Thymus (tissue), 11 donors: Measurements from ENCODE around the gene RBM5. TPM values are rescaled to one million over a fixed set of nuclear protein-coding genes. Genes with fewer than 3 reads are reported as not detected.

Experiments
- DNase-seq, 9 donors: peaks; one replicate each; pipeline ENCODE4 v3.0.0-alpha.2; 2013; ENCODE audit warnings: low spot score in 9 of 9, low read depth in 6 of 9, missing footprints in 1 of 9
- H3K27ac ChIP-seq, 2 donors: one replicate each; pipeline ENCODE4 v1.5.1; 2013; ENCODE audit warnings: control low read depth in 1 of 2, low read depth in 1 of 2, low read length in 1 of 2, mild to moderate bottlenecking in 1 of 2, moderate library complexity in 1 of 2
- H3K27me3 ChIP-seq, 2 donors: one replicate each; pipeline ENCODE4 v1.5.1; 2013; ENCODE audit warnings: low read length in 1 of 2; ENCODE audit not compliant: control insufficient read depth in 2 of 2, insufficient read depth in 1 of 2
- H3K36me3 ChIP-seq, 2 donors: one replicate each; pipeline ENCODE4 v1.5.1; 2013; ENCODE audit warnings: low read length in 1 of 2, mild to moderate bottlenecking in 1 of 2, moderate library complexity in 1 of 2; ENCODE audit not compliant: control insufficient read depth in 2 of 2, insufficient read depth in 2 of 2
- H3K4me1 ChIP-seq, 2 donors: one replicate each; pipeline ENCODE4 v1.5.1; 2013; ENCODE audit warnings: low read length in 2 of 2; ENCODE audit not compliant: control insufficient read depth in 2 of 2, insufficient read depth in 2 of 2
- H3K4me3 ChIP-seq, 2 donors: one replicate each; pipeline ENCODE4 v1.5.1; 2013; ENCODE audit warnings: low read length in 2 of 2, control low read depth in 1 of 2, mild to moderate bottlenecking in 1 of 2
- H3K9me3 ChIP-seq, 2 donors: one replicate each; pipeline ENCODE4 v1.5.1; 2013; ENCODE audit warnings: low read length in 1 of 2, mild to moderate bottlenecking in 1 of 2; ENCODE audit not compliant: control insufficient read depth in 2 of 2, insufficient read depth in 1 of 2
- WGBS: extraction: QIAGEN DNeasy Blood & Tissue Kit; methylation state at CpG from one replicate; pipeline ENCODE4 v1.1.7; 2013; 5-methylcytosine and 5-hydroxymethylcytosine counted together
- polyA plus RNA-seq: library from polyadenylated mRNA; stranded (reverse); fragments of 200-250 nt; gene quantifications from one replicate; pipeline ENCODE4 v1.2.3, GENCODE V29; 2013
- total RNA-seq: library from RNA; stranded (reverse); fragments of 120-200 nt; gene quantifications from one replicate; pipeline ENCODE4 v1.2.4, GENCODE V29; 2013
- donor health status: healthy.

Gene RBM5
- total and polyA plus RNA-seq, 2 donors = 142 to 219 TPM

GRCh38 chr3:50117120-50117519 is 28.4 kb downstream of the RBM5 start:
- no peak for DNase-seq

GRCh38 chr3:50118237-50118636 is 29.5 kb downstream of the RBM5 start:
- Histone ChIP-seq H3K36me3 (peaks cover 86 to 94% of the 10 kb centered on the region in 2 donors), H3K4me1 (peaks cover 0 to 2% of the 10 kb centered on the region in 2 donors), H3K27ac (no peak overlapping the region), H3K4me3 (no peak overlapping the region), H3K9me3 (no peaks in the 10 kb centered on the region), H3K27me3 (no peaks in the 10 kb centered on the region)
- no peak for DNase-seq
- WGBS = 97% methylated on average over 10 of the region's 10 CpGs

More at GRCh38 chr3:50117120-50117519, 28.4 kb downstream of the RBM5 start:
- Histone ChIP-seq H3K9me3 (no peaks in the 10 kb centered on the region), H3K4me3 (no peak overlapping the region), H3K36me3 (peaks cover 86 to 100% of the 10 kb centered on the region in 2 donors), H3K27ac (no peak overlapping the region), H3K4me1 (peaks cover 0 to 2% of the 10 kb centered on the region in 2 donors), H3K27me3 (no peaks in the 10 kb centered on the region)
- 97% methylated on average over 8 of the region's 8 CpGs for WGBS

- no peak for DNase-seq
- H3K9me3 ChIP-seq = no peaks in the 10 kb centered on the region
Observed at GRCh38 chr3:50119786-50120185, 31.1 kb downstream of the RBM5 start.

GRCh38 chr3:50120364-50121071 is 31.8 kb downstream of the RBM5 start:
- no peak overlapping the region for H3K27ac ChIP-seq
- WGBS = 96% methylated on average over 10 of the region's 10 CpGs
- no peaks in the 10 kb centered on the region for H3K9me3 ChIP-seq
- no peak overlapping the region for H3K4me3 ChIP-seq
- DNase-seq = no peak
- H3K36me3 ChIP-seq = peaks cover 66 to 71% of the 10 kb centered on the region in 2 donors
- H3K27me3 ChIP-seq = no peaks in the 10 kb centered on the region
- H3K4me1 ChIP-seq = peaks cover 0 to 5% of the 10 kb centered on the region in 2 donors

More at GRCh38 chr3:50119786-50120185, 31.1 kb downstream of the RBM5 start:
- Histone ChIP-seq H3K27me3 (no peaks in the 10 kb centered on the region), H3K27ac (no peak overlapping the region), H3K4me1 (peaks cover 0 to 5% of the 10 kb centered on the region in 2 donors), H3K4me3 (no peak overlapping the region), H3K36me3 (peaks cover 74 to 78% of the 10 kb centered on the region in 2 donors)
- 96% methylated on average over 3 of the region's 3 CpGs for WGBS

- H3K4me1 ChIP-seq = peaks cover 0 to 9% of the 10 kb centered on the region in 2 donors
Observed at GRCh38 chr3:50121072-50122032, 32.6 kb downstream of the RBM5 start.

GRCh38 chr3:50122071-50122470 is 33.4 kb downstream of the RBM5 start:
- peaks cover 51 to 55% of the 10 kb centered on the region in 2 donors for H3K36me3 ChIP-seq
- H3K27ac ChIP-seq = no peak overlapping the region
- no peak overlapping the region for H3K4me3 ChIP-seq
- WGBS = 95% methylated on average over 2 of the region's 2 CpGs
- no peak for DNase-seq
- no peaks in the 10 kb centered on the region for H3K9me3 ChIP-seq
- H3K4me1 ChIP-seq = peaks cover 0 to 9% of the 10 kb centered on the region in 2 donors
- no peaks in the 10 kb centered on the region for H3K27me3 ChIP-seq

More at GRCh38 chr3:50121072-50122032, 32.6 kb downstream of the RBM5 start:
- DNase-seq = peak; percentile 30 to 84 (median 68)
- Histone ChIP-seq H3K9me3 (no peaks in the 10 kb centered on the region), H3K36me3 (peaks cover 58 to 63% of the 10 kb centered on the region in 2 donors), H3K27me3 (no peaks in the 10 kb centered on the region), H3K4me3 (no peak overlapping the region), H3K27ac (no peak overlapping the region)
- 53% methylated on average over 13 of the region's 13 CpGs for WGBS

- no peak overlapping the region for H3K27ac ChIP-seq
- H3K9me3 ChIP-seq = no peaks in the 10 kb centered on the region
- H3K27me3 ChIP-seq = no peaks in the 10 kb centered on the region
- 94% methylated on average over 14 of the region's 14 CpGs for WGBS
- DNase-seq = no peak
- no peak overlapping the region for H3K4me3 ChIP-seq
- peaks cover 0 to 9% of the 10 kb centered on the region in 2 donors for H3K4me1 ChIP-seq
- H3K36me3 ChIP-seq = peaks cover 43 to 48% of the 10 kb centered on the region in 2 donors
Observed at GRCh38 chr3:50122661-50123391, 34.1 kb downstream of the RBM5 start.

- Histone ChIP-seq H3K4me1 (peaks cover 0 to 9% of the 10 kb centered on the region in 2 donors), H3K27me3 (no peaks in the 10 kb centered on the region), H3K9me3 (no peaks in the 10 kb centered on the region), H3K36me3 (peaks cover 36 to 41% of the 10 kb centered on the region in 2 donors), H3K27ac (no peak overlapping the region), H3K4me3 (no peak overlapping the region)
- 83% methylated on average over 4 of the region's 4 CpGs for WGBS
- DNase-seq = no peak
Observed at GRCh38 chr3:50123394-50124051, 34.8 kb downstream of the RBM5 start.
